Activated CD4-positive, alpha-beta T cell treated with anti-CD3 and anti-CD28 coated beads, Interleukin-2, Interleukin-6, amounts not matched to agents 100 ng/mL and 50 ng/mL, durations not matched to agents 16 hours and 8 hours (primary cell): Measurements from ENCODE around the gene TSPAN13.

Source experiments
- DNase-seq: peaks from one replicate; pipeline ENCODE4 v3.0.0-alpha.2; 2020

Gene TSPAN13

GRCh38 chr7:16778476-16778875 is 24.9 kb downstream of the TSPAN13 start:
- DNase-seq: no peak

GRCh38 chr7:16779051-16779450 is 25.5 kb downstream of the TSPAN13 start:
- DNase-seq: no peak

GRCh38 chr7:16780596-16780995 is 27.0 kb downstream of the TSPAN13 start:
- no peak for DNase-seq

- DNase-seq: no peak
Observed at GRCh38 chr7:16785321-16785720, 31.8 kb downstream of the TSPAN13 start.

GRCh38 chr7:16785846-16786245 is 32.3 kb downstream of the TSPAN13 start:
- DNase-seq: no peak

- no peak for DNase-seq
Observed at GRCh38 chr7:16786257-16786656, 32.7 kb downstream of the TSPAN13 start.

- DNase-seq: no peak
Observed at GRCh38 chr7:16787127-16787526, 33.6 kb downstream of the TSPAN13 start.

- DNase-seq: no peak
Observed at GRCh38 chr7:16791071-16791470, 37.5 kb downstream of the TSPAN13 start.

GRCh38 chr7:16791905-16792698 is 38.5 kb downstream of the TSPAN13 start:
- peak; percentile 53 for DNase-seq

GRCh38 chr7:16794986-16795385 is 41.4 kb downstream of the TSPAN13 start:
- no peak for DNase-seq

GRCh38 chr7:16795624-16796023 is 42.1 kb downstream of the TSPAN13 start:
- DNase-seq: no peak

- DNase-seq: peak; percentile 43
Observed at GRCh38 chr7:16801111-16801542, 47.6 kb downstream of the TSPAN13 start.

- no peak for DNase-seq
Observed at GRCh38 chr7:16801579-16801978, 48.0 kb downstream of the TSPAN13 start.

- DNase-seq: no peak
Observed at GRCh38 chr7:16803125-16803524, 49.6 kb downstream of the TSPAN13 start.

GRCh38 chr7:16803881-16804673 is 50.5 kb downstream of the TSPAN13 start:
- DNase-seq: no peak

- no peak for DNase-seq
Observed at GRCh38 chr7:16804674-16805439, 51.3 kb downstream of the TSPAN13 start, which contains the start of gene AGR2. AGR2 (minus strand) TSS chr7:16804999; CDS start chr7:16801796, 3,203 bp downstream.

- DNase-seq: no peak
Observed at GRCh38 chr7:16805441-16805840, 51.9 kb downstream of the TSPAN13 start.

- no peak for DNase-seq
Observed at GRCh38 chr7:16810112-16810511, 56.6 kb downstream of the TSPAN13 start.

GRCh38 chr7:16810573-16810972 is 57.0 kb downstream of the TSPAN13 start:
- no peak for DNase-seq

GRCh38 chr7:16811551-16811950 is 58.0 kb downstream of the TSPAN13 start:
- DNase-seq: no peak

- DNase-seq: no peak
Observed at GRCh38 chr7:16812542-16813231, 59.1 kb downstream of the TSPAN13 start.

- DNase-seq: no peak
Observed at GRCh38 chr7:16813232-16813616, 59.7 kb downstream of the TSPAN13 start.

GRCh38 chr7:16815001-16815400 is 61.4 kb downstream of the TSPAN13 start:
- DNase-seq: no peak
